Ovary (tissue), 3 donors: ENCODE measurements around the gene PCDH15.

Experiments used
- EP300 ChIP-seq: sonication (generic); formaldehyde crosslinking; IDR thresholded peaks from one replicate; pipeline ENCODE4 v1.6.1; 2017; ENCODE audit warnings: antibody characterized with exemption
- POLR2A ChIP-seq: fragments of 450-650 bp; IDR thresholded peaks from one replicate; pipeline ENCODE4 v1.6.1; 2017; ENCODE audit warnings: antibody characterized with exemption, mild to moderate bottlenecking, moderate library complexity
- TF ChIP-seq, protein P1 (sequence below), 3 donors: fragments of 450-650 bp in 2 of 3; fragments of 200-600 bp in 1 of 3; IDR thresholded peaks; one replicate each; pipeline versions ENCODE4 v1.5.1 to v1.8.0; 2016 to 2022; ENCODE audit warnings: antibody characterized with exemption in 3 of 3, mild to moderate bottlenecking in 1 of 3
- donor health status: DM: no; HTN: no; CAD: no.

GRCh38 chr10:54728511-54728910, 72.5 kb downstream of the PCDH15 start:
- TF ChIP-seq, protein P1, sequence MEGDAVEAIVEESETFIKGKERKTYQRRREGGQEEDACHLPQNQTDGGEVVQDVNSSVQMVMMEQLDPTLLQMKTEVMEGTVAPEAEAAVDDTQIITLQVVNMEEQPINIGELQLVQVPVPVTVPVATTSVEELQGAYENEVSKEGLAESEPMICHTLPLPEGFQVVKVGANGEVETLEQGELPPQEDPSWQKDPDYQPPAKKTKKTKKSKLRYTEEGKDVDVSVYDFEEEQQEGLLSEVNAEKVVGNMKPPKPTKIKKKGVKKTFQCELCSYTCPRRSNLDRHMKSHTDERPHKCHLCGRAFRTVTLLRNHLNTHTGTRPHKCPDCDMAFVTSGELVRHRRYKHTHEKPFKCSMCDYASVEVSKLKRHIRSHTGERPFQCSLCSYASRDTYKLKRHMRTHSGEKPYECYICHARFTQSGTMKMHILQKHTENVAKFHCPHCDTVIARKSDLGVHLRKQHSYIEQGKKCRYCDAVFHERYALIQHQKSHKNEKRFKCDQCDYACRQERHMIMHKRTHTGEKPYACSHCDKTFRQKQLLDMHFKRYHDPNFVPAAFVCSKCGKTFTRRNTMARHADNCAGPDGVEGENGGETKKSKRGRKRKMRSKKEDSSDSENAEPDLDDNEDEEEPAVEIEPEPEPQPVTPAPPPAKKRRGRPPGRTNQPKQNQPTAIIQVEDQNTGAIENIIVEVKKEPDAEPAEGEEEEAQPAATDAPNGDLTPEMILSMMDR (IDR thresholded peaks at IDR 0.05), result no peak
- TF ChIP-seq POLR2A, result no peak
- TF ChIP-seq EP300, result no peak
